ENCODE results near the gene KLK15.

KLK15 gene

GRCh38 chr19:50830266-50831025 lies 2.9 kb downstream of the KLK15 start:
- DNase-seq (ENCODE audit: low spot score) = no peak
- no peak overlapping the region for H2BK5ac ChIP-seq (ENCODE audit: low read length)
- H3K4ac ChIP-seq (ENCODE audit: low read length) = no peak overlapping the region
- no CpG with 5 or more reads among the region's 17 CpGs for WGBS, 2 donors (ENCODE audit: extremely low coverage in 2 of 2, insufficient read length in 2 of 2, insufficient replicate concordance in 1 of 2)
- no peak overlapping the region for H4K8ac ChIP-seq (ENCODE audit: low read depth, low read length)
- H2AK5ac ChIP-seq (ENCODE audit: low read depth, low read length) = no peak overlapping the region
- no peak overlapping the region for H3K18ac ChIP-seq (ENCODE audit: low read length)
- H4K91ac ChIP-seq (ENCODE audit: low read depth, low read length, poor library complexity) = no peak overlapping the region
- no peak overlapping the region for H3K9ac ChIP-seq (ENCODE audit: low read depth, low read length, poor library complexity)
- H3K14ac ChIP-seq (ENCODE audit: low read length) = no peak overlapping the region
- H2BK12ac ChIP-seq (ENCODE audit: low read length) = no peak overlapping the region
- H3K79me1 ChIP-seq (ENCODE audit: low read depth, low read length) = no peaks in the 10 kb centered on the region
- no peak overlapping the region for H2BK120ac ChIP-seq (ENCODE audit: low read depth, low read length)
- H3K4me1 ChIP-seq (ENCODE audit: control insufficient read depth in 2 of 2, insufficient read depth in 1 of 2, low read depth in 1 of 2, low read length in 2 of 2) = peaks cover 0 to 3% of the 10 kb centered on the region in 2 donors
- H3K9me3 ChIP-seq (replicated peaks in 1 of 2; ENCODE audit: control insufficient read depth in 2 of 2, insufficient read depth in 1 of 2, low read depth in 1 of 2, low read length in 2 of 2) = peaks cover 4 to 6% of the 10 kb centered on the region in 2 donors
- no peak overlapping the region for H2BK15ac ChIP-seq (ENCODE audit: low read length)
- H2AFZ ChIP-seq (ENCODE audit: low read length) = no peak overlapping the region
- H3K4me2 ChIP-seq (ENCODE audit: insufficient read depth, low read length, poor library complexity, severe bottlenecking) = no peak overlapping the region
- H3K23ac ChIP-seq (ENCODE audit: low read depth, low read length, poor library complexity) = peak overlapping the region; percentile 25
- peaks cover 0 to 18% (median 15%) of the 10 kb centered on the region in 3 experiments for H3K27me3 ChIP-seq (ENCODE audit: control insufficient read depth in 3 of 3, insufficient read depth in 3 of 3, low read depth in 1 of 3, low read length in 3 of 3)
- H3K4me3 ChIP-seq (ENCODE audit: low read length in 2 of 2) = peak overlapping the region in 1 of 2 donors; percentile 57
- H3K27ac ChIP-seq (replicated peaks; ENCODE audit: low read length) = no peak overlapping the region
- no peaks in the 10 kb centered on the region for H3K36me3 ChIP-seq (replicated peaks in 1 of 2; ENCODE audit: control insufficient read depth in 2 of 2, insufficient read depth in 2 of 2, low read length in 2 of 2)

- Histone ChIP-seq H3K4me1 (ENCODE audit: control insufficient read depth in 2 of 2, insufficient read depth in 1 of 2, low read depth in 1 of 2, low read length in 2 of 2) (peaks cover 0 to 3% of the 10 kb centered on the region in 2 donors), H3K9me3 (replicated peaks in 1 of 2; ENCODE audit: control insufficient read depth in 2 of 2, insufficient read depth in 1 of 2, low read depth in 1 of 2, low read length in 2 of 2) (peaks cover under 1 to 6% of the 10 kb centered on the region in 2 donors), H3K18ac (ENCODE audit: low read length) (no peak overlapping the region), H3K14ac (ENCODE audit: low read length) (no peak overlapping the region), H3K27me3 (ENCODE audit: control insufficient read depth in 3 of 3, insufficient read depth in 3 of 3, low read depth in 1 of 3, low read length in 3 of 3) (peaks cover 0 to 11% (median 9%) of the 10 kb centered on the region in 3 experiments), H2BK15ac (ENCODE audit: low read length) (no peak overlapping the region), H3K79me1 (ENCODE audit: low read depth, low read length) (no peaks in the 10 kb centered on the region), H2BK12ac (ENCODE audit: low read length) (no peak overlapping the region), H3K4ac (ENCODE audit: low read length) (no peak overlapping the region), H3K36me3 (replicated peaks in 1 of 2; ENCODE audit: control insufficient read depth in 2 of 2, insufficient read depth in 2 of 2, low read length in 2 of 2) (no peaks in the 10 kb centered on the region), H2AFZ (ENCODE audit: low read length) (no peak overlapping the region), H3K4me2 (ENCODE audit: insufficient read depth, low read length, poor library complexity, severe bottlenecking) (no peak overlapping the region), H3K4me3 (ENCODE audit: low read length in 2 of 2) (peak overlapping the region in 1 of 2 donors; percentile 57), H4K8ac (ENCODE audit: low read depth, low read length) (no peak overlapping the region), H3K27ac (replicated peaks; ENCODE audit: low read length) (no peak overlapping the region), H2AK5ac (ENCODE audit: low read depth, low read length) (no peak overlapping the region), H3K23ac (ENCODE audit: low read depth, low read length, poor library complexity) (no peak overlapping the region), H2BK120ac (ENCODE audit: low read depth, low read length) (no peak overlapping the region), H2BK5ac (ENCODE audit: low read length) (no peak overlapping the region), H4K91ac (ENCODE audit: low read depth, low read length, poor library complexity) (no peak overlapping the region), H3K9ac (ENCODE audit: low read depth, low read length, poor library complexity) (no peak overlapping the region)
- DNase-seq (ENCODE audit: low spot score) = no peak
- no CpG with 5 or more reads among the region's 5 CpGs for WGBS, 2 donors (ENCODE audit: extremely low coverage in 2 of 2, insufficient read length in 2 of 2, insufficient replicate concordance in 1 of 2)
These were observed 3.6 kb downstream of the KLK15 start for GRCh38 chr19:50829801-50830200.

- no peak overlapping the region for H4K8ac ChIP-seq (ENCODE audit: low read depth, low read length)
- H4K91ac ChIP-seq (ENCODE audit: low read depth, low read length, poor library complexity) = no peak overlapping the region
- H3K9me3 ChIP-seq (replicated peaks in 1 of 2; ENCODE audit: control insufficient read depth in 2 of 2, insufficient read depth in 1 of 2, low read depth in 1 of 2, low read length in 2 of 2) = peaks cover 0 to 6% of the 10 kb centered on the region in 2 donors
- no peaks in the 10 kb centered on the region for H3K79me1 ChIP-seq (ENCODE audit: low read depth, low read length)
- H3K4me2 ChIP-seq (ENCODE audit: insufficient read depth, low read length, poor library complexity, severe bottlenecking) = no peak overlapping the region
- H3K36me3 ChIP-seq (replicated peaks in 1 of 2; ENCODE audit: control insufficient read depth in 2 of 2, insufficient read depth in 2 of 2, low read length in 2 of 2) = no peaks in the 10 kb centered on the region
- H3K4me1 ChIP-seq (ENCODE audit: control insufficient read depth in 2 of 2, insufficient read depth in 1 of 2, low read depth in 1 of 2, low read length in 2 of 2) = peaks cover 0 to 3% of the 10 kb centered on the region in 2 donors
- peak overlapping the region; percentile 67 for H3K18ac ChIP-seq (ENCODE audit: low read length)
- no peak overlapping the region for H3K27ac ChIP-seq (replicated peaks; ENCODE audit: low read length)
- WGBS, 2 donors (ENCODE audit: extremely low coverage in 2 of 2, insufficient read length in 2 of 2, insufficient replicate concordance in 1 of 2) = no CpG with 5 or more reads among the region's 14 CpGs
- peak overlapping the region; percentile 67 for H3K23ac ChIP-seq (ENCODE audit: low read depth, low read length, poor library complexity)
- no peak overlapping the region for H2BK5ac ChIP-seq (ENCODE audit: low read length)
- H3K4me3 ChIP-seq (ENCODE audit: low read length in 2 of 2) = no peak overlapping the region
- H3K9ac ChIP-seq (ENCODE audit: low read depth, low read length, poor library complexity) = no peak overlapping the region
- no peak for DNase-seq (ENCODE audit: low spot score)
- H3K4ac ChIP-seq (ENCODE audit: low read length) = peak overlapping the region; percentile 17
- no peak overlapping the region for H3K14ac ChIP-seq (ENCODE audit: low read length)
- no peak overlapping the region for H2BK15ac ChIP-seq (ENCODE audit: low read length)
- H2BK120ac ChIP-seq (ENCODE audit: low read depth, low read length) = no peak overlapping the region
- H2AFZ ChIP-seq (ENCODE audit: low read length) = no peak overlapping the region
- peaks cover 0 to 27% (median 5%) of the 10 kb centered on the region in 3 experiments for H3K27me3 ChIP-seq (ENCODE audit: control insufficient read depth in 3 of 3, insufficient read depth in 3 of 3, low read depth in 1 of 3, low read length in 3 of 3)
- H2BK12ac ChIP-seq (ENCODE audit: low read length) = no peak overlapping the region
- no peak overlapping the region for H2AK5ac ChIP-seq (ENCODE audit: low read depth, low read length)
These were observed 5.9 kb downstream of the KLK15 start for GRCh38 chr19:50827476-50827875.

GRCh38 chr19:50826492-50827240 lies 6.7 kb downstream of the KLK15 start:
- H3K79me1 ChIP-seq (ENCODE audit: low read depth, low read length) = no peaks in the 10 kb centered on the region
- peak overlapping the region; percentile 46 for H3K23ac ChIP-seq (ENCODE audit: low read depth, low read length, poor library complexity)
- H2AK5ac ChIP-seq (ENCODE audit: low read depth, low read length) = peak overlapping the region; percentile 40
- H2BK120ac ChIP-seq (ENCODE audit: low read depth, low read length) = no peak overlapping the region
- no peak overlapping the region for H3K4me3 ChIP-seq (ENCODE audit: low read length in 2 of 2)
- H3K9ac ChIP-seq (ENCODE audit: low read depth, low read length, poor library complexity) = no peak overlapping the region
- H2AFZ ChIP-seq (ENCODE audit: low read length) = no peak overlapping the region
- H3K9me3 ChIP-seq (replicated peaks in 1 of 2; ENCODE audit: control insufficient read depth in 2 of 2, insufficient read depth in 1 of 2, low read depth in 1 of 2, low read length in 2 of 2) = peaks cover 0 to 6% of the 10 kb centered on the region in 2 donors
- H3K4me2 ChIP-seq (ENCODE audit: insufficient read depth, low read length, poor library complexity, severe bottlenecking) = no peak overlapping the region
- H3K18ac ChIP-seq (ENCODE audit: low read length) = peak overlapping the region; percentile 35
- H2BK12ac ChIP-seq (ENCODE audit: low read length) = no peak overlapping the region
- no CpG with 5 or more reads among the region's 43 CpGs for WGBS, 2 donors (ENCODE audit: extremely low coverage in 2 of 2, insufficient read length in 2 of 2, insufficient replicate concordance in 1 of 2)
- H3K36me3 ChIP-seq (replicated peaks in 1 of 2; ENCODE audit: control insufficient read depth in 2 of 2, insufficient read depth in 2 of 2, low read length in 2 of 2) = no peaks in the 10 kb centered on the region
- no peak overlapping the region for H2BK5ac ChIP-seq (ENCODE audit: low read length)
- peak overlapping the region; percentile 63 for H3K14ac ChIP-seq (ENCODE audit: low read length)
- no peak overlapping the region for H3K27ac ChIP-seq (replicated peaks; ENCODE audit: low read length)
- H3K4me1 ChIP-seq (ENCODE audit: control insufficient read depth in 2 of 2, insufficient read depth in 1 of 2, low read depth in 1 of 2, low read length in 2 of 2) = peaks cover 0 to 3% of the 10 kb centered on the region in 2 donors
- H2BK15ac ChIP-seq (ENCODE audit: low read length) = no peak overlapping the region
- no peak overlapping the region for H3K4ac ChIP-seq (ENCODE audit: low read length)
- H3K27me3 ChIP-seq (ENCODE audit: control insufficient read depth in 3 of 3, insufficient read depth in 3 of 3, low read depth in 1 of 3, low read length in 3 of 3) = peaks cover 0 to 36% (median 13%) of the 10 kb centered on the region in 3 experiments
- no peak overlapping the region for H4K8ac ChIP-seq (ENCODE audit: low read depth, low read length)
- no peak for DNase-seq (ENCODE audit: low spot score)
- H4K91ac ChIP-seq (ENCODE audit: low read depth, low read length, poor library complexity) = no peak overlapping the region
